GM21737 (cell line): Measurements from ENCODE around the gene PDE6B.
"Not testable (repeated sequence)": the region's sequence is repeated elsewhere in the genome, so short reads cannot be mapped to it uniquely, and the experiment has no call there.

Source experiments
- ATAC-seq: cut with Tn5 transposase; IDR thresholded peaks from one replicate; pipeline ENCODE4 v1.9.1; 2021; ENCODE audit warnings: mild to moderate bottlenecking, moderate library complexity; ENCODE audit not compliant: unreplicated experiment

PDE6B gene

DNA sequence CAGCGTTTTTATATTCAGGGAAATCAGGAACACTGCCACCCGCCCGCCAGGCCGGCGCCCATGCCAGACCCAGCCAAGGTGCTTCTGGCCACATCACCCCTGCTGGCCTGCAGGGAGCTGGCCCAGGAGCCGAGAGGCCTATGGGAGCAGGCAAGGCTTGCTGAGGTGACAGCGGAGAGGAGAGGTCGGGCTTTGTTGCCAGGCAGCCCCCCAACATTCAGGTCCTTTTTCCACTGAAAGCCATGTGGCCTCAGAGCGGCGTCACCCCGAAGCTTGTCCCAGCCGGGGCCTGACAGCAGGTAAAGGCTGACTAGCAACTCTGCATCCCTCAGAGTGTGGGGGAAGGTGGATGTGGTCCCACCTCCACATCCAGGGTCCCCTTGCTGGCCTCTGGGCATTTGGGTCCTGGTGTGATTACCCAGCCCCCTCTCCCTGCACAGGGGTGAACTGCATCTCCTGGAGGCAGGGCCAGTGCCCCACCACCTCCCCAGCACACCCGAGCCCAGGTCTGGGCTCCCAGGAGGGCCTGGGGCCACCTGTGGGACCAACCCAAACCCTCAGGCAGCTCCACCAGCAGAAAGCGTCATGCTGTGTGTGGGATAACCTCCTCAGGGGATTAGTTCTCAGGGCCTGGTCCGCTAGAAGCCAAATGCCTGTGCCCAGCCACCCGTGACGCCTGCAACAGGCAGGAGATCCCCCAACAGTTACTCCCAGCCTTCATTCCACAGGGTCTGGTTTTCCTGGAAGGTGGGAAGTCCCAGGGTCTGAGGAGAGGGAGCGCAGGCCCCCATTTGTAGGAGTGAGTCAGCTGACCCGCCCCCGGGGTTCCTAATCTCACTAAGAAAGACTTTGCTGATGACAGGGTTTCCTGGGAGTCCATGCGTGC lies at the start of gene PDE6B:
TSS of gene PDE6B (plus strand) at position 869 of the 886 bp plus-strand sequence. CDS start 54 bp downstream, outside the sequence.
- no peak for ATAC-seq

- no peak for ATAC-seq
These were observed 49.0 kb upstream of the PDE6B start, which contains the start of gene TMEM271 for GRCh38 chr4:576245-576821. Gene TMEM271 (minus strand): TSS chr4:576295. CDS start chr4:576062, 233 bp downstream.

- ATAC-seq: no peak
These were observed 48.3 kb upstream of the PDE6B start for GRCh38 chr4:576991-577498.

DNA sequence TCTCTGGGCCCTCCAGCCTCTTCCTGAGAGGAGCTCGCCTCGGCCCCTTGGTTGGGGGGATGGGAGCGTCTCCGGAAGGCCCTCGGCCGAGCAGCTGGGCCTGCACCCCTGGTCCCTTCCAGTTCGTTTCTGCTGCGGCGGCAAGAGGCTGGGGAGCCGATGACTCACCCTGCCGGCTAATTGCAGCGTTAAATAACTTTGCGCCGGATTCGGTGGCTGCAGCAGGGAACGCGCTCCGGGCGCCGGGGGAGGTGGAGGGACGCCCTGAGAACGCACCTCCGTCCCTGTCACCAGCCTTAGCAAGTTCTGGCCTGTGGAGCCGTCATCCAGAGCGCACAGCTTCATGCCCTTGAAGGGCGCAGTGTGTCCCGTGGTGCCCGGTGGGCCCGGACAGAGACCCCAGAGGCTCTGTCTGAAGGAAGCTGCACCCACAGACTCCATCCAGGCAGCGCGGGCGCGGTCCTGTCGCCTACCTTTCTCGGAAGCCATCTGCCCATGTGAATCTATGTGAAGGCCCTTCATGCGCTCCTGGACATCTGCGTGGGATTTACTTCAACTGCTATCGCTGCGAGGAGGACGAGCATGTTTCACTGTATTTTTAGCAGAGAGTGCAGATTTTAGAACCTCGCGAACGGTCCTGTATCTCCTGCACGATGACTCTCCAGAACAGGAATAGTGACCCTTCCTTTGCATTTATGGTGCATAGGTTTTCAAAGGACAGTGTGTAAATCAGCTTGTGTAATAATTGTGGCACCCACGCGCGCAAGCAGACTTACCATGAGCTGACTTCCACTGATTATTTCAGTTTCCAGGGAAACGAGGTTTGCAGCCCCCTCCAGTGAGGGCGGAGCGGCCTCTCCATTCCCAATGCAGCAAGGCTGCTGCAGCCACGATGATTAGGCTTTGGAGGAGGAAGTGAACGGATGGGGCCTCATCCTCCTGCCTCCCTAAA lies 47.6 kb upstream of the PDE6B start:
- no peak for ATAC-seq

- ATAC-seq: no peak
These were observed 46.6 kb upstream of the PDE6B start for GRCh38 chr4:578451-579443.

- no peak for ATAC-seq
These were observed 45.7 kb upstream of the PDE6B start for GRCh38 chr4:579543-580175.

DNA sequence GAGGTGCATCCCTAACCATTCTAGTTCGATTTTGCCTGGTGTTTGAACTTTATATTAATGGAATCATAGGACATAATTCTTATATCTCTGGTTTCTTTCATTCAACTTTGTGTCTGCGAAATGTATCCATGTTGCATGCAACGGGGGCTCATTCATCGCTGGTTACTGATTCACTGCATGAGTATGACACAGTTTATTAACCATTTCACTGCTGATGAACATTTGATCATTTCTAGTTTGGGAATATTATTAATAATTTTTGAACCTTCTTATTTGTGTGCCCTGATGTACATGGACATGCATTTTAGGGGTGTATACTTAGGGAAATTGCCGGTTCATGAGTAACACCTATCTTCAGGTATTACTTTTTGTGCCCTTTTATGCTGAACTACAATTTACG lies 44.2 kb upstream of the PDE6B start:
- no peak for ATAC-seq

- ATAC-seq: no peak
These were observed 43.5 kb upstream of the PDE6B start for GRCh38 chr4:581753-582361.

GRCh38 chr4:583820-584219 lies 41.6 kb upstream of the PDE6B start:
- no peak for ATAC-seq

- ATAC-seq: no peak
These were observed 37.6 kb upstream of the PDE6B start for GRCh38 chr4:587671-588350.

DNA sequence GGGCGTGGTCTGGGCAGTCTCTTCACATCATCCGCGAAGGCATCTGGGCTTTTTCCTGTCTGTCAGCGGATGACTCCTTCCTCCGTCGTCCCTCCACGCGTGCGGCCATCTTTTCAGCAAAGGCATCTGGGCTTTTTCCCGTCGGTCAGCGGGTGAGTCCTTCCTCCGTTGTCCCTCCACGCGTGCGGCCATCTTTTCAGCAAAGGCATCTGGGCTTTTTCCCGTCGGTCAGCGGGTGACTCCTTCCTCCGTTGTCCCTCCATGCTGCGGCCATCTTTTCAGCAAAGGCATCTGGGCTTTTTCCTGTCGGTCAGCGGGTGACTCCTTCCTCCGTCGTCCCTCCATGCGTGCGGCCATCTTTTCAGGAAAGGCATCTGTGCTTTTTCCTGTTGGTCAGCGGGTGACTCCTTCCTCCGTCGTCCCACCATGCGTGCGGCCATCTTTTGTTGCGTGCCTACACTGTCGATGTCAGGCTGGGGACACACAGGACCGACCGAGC lies 37.0 kb upstream of the PDE6B start:
- no peak for ATAC-seq

DNA sequence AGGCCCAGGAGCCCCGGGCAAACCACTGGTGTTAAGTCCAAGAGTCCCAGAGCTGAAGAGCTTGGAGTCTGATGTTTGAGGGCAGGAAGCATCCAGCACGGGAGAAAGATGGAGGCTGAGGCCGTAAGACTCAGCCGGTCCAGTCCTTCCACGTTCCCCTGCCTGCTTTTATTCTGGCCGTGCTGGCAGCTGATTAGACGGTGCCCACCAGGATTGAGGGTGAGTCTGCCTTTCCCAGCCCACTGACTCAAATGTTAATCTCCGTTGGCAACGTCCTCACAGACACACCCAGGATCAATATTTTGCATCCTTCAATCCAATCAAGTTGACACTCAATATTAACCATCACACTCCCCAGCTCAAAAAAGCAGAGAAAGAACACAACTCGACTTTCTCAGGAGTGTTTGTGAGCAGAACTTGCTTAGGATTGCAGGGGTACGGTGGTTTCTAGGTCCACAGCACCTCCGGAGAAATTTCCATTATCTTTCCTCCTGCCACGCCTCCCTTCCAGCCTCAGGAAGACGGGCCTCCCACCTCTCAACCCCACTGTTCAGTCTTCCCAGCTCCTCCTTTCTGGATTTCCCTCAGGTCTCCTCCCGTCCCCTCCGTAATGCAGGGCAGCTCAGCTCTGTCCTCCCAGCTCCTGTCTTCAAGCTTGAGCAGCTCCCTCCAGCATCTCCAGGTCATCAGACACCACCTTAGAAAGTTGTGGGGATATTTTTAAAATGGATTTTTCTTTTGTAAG lies 36.0 kb upstream of the PDE6B start:
- no peak for ATAC-seq

GRCh38 chr4:590313-590841 lies 35.0 kb upstream of the PDE6B start:
- ATAC-seq: no peak

- ATAC-seq: not testable (repeated sequence)
These were observed 33.2 kb upstream of the PDE6B start for GRCh38 chr4:592178-592577.

DNA sequence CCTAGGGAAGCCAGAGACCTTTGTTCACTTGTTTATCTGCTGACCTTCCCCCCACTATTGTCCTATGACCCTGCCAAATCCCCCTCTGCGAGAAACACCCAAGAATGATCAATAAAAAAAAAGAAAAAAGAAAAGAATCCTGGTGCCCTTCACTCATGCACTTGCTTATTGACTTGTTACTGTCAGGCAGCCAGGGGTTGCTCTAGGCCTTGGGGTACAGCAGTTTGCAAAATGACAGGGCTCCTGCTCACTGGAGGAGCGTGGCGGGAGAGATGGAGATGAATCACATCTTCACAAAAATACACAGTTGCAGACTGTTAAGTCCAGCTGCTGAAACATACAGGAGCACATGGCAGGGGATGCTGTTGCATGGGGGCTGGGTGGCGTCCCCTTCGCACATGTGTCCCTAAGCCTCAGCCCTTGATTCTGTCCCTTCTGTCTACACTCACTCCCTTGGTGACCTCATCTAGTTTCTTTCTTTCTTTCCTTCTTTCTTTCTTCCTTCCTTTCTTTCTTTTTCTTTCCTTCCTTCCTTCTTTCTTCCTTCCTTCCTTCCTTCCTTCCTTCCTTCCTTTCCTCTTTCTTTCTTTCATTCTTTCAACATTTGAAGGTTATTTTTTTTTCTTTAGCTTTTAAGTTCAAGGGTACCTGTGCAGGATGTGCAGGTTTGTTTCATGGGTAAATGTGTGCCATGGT lies 32.4 kb upstream of the PDE6B start:
- no peak for ATAC-seq

GRCh38 chr4:598925-599324 lies 26.4 kb upstream of the PDE6B start:
- ATAC-seq: no peak

DNA sequence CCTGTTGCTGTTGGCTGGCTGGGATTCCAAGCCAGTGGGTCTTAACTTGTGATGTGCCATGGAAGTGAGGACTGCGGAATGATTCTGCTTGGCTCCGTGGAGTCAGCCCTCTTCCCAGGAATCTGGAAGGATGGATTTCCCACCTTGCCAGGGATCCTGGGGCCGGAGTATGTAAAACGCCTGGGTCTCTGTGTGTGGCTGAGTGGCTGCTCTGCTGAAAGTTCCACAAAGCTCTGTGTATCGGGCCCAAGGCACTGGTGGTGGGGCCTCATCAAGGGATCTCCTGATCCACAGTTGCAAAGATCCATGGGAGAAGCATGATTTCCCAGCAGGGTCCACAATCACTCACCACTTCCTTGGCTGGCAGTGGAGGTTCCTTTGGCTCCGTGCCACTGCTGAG lies 25.2 kb upstream of the PDE6B start:
- ATAC-seq: no peak
